ENCODE results near the gene SPINK8.

Gene SPINK8

DNA sequence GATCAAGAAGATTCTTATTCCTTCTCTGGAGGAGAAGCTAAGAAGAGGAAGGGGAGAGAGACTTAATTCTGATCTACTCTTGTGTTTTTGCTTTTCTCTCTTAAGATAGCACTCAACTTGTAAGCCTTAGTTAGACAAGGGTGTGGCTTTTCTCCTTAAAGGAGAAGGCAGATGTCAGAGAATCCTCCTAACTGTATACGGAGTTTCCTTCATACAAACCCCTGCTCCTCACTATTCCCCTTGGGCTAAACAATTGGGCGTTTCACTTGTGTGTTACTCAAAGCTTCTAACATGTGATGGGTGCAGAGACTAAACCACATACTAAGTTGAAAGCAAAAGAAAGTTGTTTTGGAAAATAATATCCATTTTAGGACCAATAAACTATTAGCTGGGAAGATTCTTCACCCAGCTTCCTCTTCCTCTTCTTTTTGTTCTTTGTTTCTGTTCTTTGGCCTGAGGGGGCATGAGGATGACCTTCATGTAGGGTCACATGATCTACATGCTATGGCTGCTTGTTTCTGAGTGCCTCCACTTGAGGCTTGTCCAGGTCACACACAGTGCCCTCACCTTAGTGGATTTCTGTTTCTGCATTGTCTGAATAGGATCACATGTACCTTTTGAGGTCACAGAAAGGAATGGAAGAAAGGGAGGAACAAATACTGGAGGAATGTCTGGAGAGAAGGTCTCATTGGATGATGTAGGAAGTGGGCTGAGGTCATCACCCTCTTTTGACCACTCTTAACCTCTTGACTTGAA is 14.6 kb downstream of the SPINK8 start:
- no peak for DNase-seq

DNA sequence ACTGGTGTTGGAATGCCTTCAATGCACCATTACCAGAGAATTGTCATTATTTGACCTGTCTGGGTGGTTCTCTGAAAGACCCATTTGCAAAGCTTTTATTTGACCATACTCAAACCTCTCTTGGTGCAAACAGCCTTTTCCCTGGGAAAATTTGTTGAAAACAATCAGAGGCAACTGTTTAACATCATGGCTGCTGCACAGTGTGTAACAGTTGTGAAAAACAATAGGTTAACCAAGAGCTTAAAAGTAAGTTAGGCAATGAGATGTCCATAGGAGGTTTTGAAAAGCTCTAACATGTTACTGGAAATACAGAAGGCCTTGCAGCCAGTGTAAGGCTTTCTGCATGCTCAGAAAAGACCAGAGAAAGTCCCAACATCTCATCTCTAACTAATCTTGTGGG is 18.9 kb downstream of the SPINK8 start:
- no peak for DNase-seq

DNA sequence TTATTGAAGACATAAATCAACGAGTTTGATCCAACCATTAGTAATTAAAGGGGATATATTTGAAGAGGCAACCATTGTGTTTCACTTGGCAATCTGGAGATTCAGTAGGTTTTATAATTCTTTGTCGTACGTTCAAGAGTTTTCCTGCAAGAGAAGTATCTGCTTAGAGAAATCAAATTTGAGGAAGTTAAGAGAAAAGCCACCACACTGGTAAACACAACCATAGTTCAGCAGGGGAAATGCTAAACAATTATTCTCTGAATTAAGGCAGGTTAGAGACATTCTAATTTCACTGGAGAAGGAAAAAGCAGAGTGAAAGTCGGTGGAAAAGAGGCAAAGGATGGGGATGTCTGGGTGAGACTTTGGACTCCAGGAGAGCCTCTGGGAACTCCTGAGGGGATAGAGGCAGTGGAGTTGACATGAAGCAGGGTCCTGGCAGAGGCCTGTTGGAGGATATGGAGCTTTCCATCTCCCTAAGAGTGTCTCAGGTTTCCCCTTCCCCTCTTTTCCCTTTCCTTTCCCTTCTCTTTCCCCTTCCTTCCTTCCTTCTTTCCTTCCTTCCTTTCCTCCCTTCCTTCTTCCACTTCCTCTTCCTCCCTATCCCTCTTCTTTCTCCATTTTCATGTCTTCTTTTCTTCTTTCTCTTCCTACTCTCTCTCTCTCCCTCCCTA is 26.5 kb downstream of the SPINK8 start:
- DNase-seq = peak in 3 of 6 experiments; percentile 13 to 55 (median 40)

DNA sequence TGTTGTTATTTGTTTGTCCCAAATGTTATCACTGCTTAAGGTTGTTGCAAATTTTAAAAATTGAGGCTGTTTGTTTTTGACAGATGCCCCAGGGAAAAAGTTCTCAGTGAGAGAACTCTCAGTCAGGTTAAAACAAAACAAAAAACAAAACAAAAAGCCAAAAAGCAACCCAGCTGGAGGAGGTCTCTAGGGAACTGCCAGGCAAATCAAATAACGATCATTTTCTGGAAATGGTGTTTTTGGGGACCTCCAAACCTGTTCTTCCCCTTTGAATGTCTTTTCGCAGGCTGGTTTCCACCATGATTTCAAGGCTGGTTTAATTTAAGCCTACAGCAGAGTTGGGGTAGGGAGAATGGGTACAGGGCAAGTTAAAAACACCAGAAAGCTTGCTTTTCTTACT is 27.2 kb downstream of the SPINK8 start:
- DNase-seq = no peak

DNA sequence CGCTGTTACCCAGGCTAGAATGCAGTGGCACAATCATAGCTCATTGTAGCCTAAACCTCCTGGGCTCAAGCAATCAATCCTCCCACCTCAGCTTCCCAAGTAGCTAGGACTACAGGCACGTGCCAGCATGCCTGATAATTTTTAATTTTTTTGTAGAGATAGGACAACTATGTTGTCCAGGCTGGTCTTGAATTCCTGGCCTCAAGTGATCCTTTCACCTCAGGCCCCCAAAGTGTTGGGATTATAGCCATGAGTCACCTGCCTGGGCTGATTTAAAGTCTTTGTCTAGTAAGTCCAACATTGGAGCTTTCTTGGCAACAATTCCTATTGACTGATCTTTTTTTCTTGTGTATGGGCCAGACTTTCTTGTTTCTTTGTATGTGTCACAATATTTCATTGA is 28.1 kb downstream of the SPINK8 start:
- DNase-seq = no peak

DNA sequence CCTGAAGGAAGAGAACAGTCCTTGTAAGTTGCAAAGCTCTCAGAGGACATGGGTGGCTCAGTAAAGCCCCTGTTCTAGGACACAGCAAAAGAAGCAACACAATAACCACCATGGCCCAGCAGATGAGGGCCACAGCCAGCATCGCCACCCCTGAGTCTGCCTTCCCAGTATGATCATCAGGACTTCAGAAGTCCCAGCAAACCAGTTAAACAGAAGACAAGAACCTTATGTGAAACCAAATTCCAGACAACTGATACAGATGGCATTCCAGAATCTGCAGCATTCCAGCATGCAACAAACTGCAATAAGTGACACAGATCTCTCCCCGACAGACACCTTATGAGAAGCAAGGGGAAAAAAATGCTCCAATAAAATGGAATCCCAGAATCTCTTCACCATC is 30.4 kb downstream of the SPINK8 start:
- no peak for DNase-seq

DNA sequence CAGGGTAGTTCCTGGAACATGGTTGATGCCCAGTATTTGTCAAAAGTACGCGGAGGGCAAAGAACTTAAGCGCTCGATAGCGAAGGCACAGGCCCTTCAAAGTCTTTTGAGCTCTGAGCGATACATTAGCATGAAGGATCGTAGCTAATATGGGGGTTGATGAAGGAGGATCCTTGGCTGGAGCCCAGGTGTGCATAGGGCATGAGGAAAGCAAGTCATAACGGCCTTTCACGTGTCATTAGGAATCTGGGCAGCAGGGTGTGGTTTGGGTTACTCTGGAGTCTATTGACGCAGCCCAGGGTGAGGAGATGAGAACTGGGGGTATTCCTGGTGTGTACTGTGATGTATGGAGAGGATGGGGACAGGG is 31.7 kb downstream of the SPINK8 start:
- DNase-seq = no peak

DNA sequence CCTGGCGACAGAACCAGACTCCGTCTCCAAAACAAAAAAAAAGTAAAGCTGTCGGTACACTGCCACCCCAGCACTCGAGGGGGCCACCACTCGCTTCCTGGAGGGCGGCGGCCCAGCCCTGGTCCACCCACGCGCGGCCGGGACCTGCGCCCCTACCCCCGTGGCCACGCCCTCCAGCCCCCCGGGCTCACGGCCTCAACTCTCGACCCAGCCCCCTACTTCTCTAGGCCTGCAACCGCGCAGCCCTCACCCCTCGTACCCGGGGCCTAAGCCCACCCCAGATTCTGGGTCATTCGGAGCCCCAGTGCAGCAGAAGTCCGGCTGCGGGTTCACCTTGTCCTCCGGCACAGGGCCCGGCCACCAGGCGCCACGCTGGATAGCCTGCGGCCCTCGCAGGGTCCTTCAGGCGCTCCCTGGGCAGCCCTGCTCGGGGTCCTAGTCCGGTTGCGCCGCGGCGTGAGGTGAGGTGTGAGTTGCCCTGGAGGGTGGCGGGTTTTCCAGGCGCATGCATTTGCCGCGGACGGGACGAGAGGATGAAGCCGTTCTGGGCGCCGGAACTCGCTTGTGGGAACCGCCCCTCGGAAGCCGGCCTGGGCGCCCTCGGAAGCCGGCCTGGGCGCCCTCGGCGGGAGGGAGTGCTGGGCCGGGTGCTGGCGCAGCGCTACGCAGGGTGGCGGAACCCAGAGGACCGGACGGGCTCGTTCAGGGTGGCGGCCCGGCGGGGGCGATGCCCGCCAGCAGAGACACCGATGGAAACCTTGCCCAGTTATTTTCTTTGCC is 32.3 kb downstream of the SPINK8 start, which contains the start of gene NME6:
TSS of gene NME6 (minus strand) at position 348 of the 780 bp plus-strand sequence.
- DNase-seq = peak; percentile 54 to 85 (median 73)

DNA sequence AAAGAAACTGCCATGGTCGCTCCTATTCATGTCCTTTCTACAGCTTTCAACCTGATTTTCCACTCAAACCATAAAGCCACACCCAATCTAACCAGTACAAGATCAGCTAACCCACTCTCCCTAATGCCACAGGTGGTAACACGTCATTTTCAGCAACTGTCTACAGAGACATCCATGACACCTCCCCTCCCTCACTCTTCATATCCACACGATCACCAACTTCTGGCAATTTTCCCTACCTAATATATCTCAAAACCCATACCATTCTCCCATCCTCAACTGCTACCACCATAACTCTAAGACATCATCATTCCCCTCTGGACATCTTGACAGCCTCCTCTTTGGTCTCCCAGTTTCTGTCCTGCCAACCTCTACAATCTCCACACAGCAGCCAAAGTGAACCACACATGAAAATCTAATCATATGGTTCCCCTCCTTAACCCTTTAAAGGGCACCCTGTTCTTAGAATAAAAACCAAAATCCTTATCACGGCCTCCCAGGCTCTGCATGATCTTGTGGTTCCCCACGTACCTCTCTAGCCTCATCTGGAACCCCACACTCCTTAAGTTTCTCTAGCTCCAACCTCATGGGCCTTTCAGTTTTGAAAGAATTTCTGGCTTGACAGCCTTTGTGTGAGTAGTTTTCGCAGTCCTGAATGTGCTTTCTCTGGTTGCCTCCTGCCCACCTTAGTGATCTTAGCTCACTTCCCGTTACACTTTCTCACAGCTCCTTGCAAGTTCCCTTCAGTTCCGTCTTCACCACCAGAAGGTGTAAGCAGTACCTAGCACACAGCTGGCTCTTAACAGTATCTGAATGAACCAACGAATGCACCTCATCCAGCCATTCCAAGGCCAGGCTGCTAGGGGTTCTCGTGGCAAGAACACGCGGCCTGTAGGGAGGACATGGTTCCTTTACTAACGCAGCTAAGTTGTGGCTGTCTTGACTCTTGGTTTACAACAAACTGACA is 33.4 kb downstream of the SPINK8 start:
- peak in 2 of 6 experiments; percentile 43 to 53 for DNase-seq

DNA sequence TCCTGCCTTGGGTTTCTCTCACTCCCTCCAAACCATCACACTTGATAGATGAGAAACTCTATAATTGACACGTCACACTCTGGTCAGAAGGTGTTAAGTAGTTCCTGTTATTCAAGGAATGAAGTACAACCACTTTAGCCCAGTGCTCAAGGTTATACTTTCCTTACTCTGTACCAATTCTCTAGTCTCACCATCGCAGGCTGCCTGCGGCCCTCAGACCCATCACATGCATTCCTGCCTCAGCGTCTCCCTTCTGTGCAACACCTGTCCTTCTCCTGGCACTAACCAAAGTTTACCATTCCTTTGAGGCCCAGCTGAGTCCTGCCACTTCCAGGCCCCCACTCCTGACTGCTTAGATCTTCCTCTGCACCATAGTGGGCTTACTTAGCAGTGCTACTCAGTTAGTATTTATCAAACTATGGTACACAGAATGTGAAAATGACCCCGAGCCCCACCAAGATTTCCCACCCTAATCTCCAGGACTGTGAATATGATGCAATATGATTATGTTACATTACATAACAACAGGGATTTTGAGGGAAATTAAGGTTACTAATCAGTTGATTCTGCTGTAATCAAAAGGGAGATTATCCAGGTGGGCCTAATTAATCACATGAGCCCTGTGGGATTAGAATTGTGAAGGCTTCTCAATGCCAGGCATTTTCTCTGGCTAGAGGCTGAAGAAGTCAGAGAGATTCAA is 36.2 kb downstream of the SPINK8 start:
- DNase-seq = no peak

DNA sequence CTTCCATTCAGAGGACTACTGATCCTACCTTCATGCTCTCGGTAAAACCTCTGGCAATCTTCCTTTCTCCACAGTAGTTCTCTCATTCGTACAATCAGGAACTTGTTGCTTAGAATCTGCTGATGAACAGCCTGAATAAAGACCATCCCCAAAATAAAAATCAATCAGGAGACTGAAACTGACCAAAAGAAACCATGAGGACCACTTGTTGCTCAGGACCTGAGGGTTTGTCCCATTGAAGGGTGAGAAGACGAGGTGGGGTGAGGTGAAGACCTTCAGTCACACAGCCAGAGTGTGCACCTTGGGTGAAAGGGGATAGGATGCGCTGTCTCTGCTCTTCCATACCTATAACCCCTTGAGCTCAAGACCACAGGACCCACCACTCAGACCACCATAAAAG is 36.8 kb downstream of the SPINK8 start:
- no peak for DNase-seq

DNA sequence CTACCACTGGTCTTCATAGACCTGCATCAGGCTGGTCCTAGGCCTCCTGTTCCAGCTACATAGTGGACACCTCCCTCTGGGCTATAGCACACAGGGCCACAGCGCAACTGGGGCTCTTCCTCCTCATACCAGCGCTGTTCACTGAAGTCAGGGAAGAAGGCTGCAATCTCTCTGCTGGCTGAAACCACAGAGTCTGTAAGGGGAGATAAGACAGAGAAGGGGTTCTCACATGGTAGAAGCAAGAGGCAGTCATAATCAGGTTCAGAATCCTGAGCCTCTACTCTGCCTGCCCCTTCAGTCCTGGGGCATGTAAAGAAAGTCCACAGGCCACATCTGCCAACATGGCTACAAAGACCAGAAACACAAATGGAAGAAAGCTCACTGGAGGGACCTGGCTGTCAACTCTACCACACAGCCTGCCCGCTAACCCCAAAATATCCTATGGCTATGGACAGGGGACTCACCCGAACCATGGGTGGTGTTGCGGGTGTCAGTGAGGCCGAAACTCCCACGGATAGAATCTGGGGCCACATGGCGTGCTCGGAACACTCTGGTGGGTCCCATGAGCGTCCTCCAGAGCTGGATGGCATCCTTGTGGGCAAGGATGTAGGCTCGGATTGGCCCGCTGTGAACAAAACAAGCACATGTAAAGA is 38.7 kb downstream of the SPINK8 start:
- no peak for DNase-seq

DNA sequence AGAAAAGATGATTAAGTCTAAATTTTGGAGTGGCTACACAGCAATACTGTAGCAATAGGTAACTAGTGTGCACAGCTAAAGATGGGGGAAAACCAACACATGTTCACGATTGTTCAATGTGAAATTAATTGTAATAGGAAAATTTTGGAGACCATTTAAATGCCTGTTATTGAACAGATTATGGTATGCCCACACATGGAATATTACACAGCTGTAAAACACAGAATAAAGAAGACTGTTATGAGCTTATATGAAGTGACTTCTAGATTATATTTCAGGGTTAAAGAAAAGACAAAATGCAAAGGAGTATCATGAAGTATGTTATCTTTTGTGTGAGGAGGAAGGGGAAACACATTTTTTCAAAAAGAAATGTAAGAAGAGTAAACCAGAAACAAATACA is 43.8 kb downstream of the SPINK8 start:
- no peak for DNase-seq

DNA sequence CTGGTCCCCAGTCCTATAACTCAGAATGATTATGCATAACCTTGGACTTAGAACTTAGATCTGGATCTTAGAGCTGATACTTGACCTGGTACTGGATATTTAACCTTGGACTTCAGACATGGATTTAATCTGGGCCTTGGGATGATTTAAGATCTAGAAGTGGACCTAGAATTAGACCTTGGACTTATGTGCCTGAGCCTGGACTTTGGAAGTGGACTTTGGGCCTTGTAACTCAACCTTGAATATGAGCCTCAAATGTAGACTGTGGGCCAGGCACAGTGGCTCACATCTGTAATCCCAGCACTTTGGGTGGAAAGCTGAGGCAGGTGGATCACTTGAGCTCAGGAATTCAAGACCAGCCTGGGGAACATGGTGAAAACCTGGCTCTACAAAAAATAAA is 46.4 kb downstream of the SPINK8 start:
- no peak for DNase-seq

DNA sequence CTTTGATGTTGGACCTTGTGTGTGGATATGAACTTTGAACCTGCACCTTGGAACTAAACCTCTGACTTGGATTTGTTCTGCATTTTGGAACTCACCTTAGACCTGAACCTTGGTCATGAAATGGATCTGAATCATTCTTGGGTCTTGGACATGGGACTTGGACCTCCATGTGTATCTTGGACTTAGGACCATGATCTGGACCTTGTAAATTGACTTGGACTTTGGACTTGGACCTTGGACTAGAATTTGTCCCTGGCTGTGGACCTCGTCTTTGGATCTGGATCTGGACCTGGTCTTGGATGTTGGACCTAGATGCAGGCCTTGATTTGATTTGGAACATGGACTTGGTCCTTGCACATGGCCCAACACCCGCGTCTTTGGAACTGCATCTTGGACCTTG is 47.2 kb downstream of the SPINK8 start:
- no peak for DNase-seq

DNA sequence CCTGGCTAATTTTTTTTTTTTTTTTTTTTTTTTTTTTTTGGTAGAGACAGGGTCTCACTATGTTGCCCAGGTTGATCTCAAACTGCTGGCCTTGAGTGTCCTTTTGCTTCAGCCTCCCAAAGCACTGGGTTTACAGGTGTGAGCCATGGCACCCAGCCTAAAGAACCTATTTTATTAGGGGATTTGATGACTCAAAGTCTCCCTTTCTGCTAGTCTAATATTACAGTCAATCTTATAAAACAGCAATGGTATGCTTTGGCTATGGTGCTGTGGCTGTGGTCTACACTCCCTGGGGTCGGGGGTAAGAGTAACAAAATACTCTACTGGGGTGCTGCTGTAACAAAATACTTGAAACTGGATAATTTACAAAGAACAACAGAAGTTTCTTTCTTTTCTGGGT is 47.8 kb downstream of the SPINK8 start:
- DNase-seq = no peak

DNA sequence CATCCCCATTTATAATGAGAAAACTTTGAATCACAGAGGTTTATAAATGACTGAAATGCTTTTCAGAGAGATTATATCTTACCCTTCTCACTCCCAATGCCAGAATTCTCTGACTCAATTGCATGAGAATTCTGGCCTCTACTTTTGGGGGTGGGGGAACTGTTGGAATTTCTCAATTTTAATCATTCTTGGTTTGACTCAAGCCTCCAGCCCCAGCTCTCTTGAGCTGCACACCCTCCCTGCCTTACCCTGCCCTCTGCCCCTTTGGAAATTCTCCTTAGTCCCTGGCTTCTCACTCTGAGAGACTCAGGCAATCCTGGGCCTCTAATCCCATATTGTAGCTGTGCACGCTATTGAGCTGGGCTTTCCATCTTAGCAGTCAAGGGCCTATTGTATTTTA is 48.3 kb downstream of the SPINK8 start:
- no peak for DNase-seq

DNA sequence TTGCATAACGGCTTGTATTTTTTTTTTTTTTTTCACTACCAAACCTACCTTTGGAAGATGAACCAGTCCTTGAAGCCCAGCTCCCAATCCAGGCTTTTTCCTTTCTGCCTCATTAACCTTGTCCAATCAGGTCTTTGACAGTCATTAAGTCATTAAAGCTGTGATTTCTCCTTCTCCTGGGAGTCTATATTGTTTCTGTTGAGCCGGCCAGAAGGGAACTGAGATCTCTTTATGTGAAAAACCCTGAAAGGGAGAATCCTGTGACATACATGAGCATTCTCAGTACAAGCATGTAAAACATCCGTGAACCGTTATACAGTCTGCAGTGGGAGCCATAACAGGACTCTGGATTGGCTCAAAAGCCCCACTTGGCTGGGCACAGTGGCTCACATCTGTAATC is 52.6 kb downstream of the SPINK8 start:
- DNase-seq = no peak

DNA sequence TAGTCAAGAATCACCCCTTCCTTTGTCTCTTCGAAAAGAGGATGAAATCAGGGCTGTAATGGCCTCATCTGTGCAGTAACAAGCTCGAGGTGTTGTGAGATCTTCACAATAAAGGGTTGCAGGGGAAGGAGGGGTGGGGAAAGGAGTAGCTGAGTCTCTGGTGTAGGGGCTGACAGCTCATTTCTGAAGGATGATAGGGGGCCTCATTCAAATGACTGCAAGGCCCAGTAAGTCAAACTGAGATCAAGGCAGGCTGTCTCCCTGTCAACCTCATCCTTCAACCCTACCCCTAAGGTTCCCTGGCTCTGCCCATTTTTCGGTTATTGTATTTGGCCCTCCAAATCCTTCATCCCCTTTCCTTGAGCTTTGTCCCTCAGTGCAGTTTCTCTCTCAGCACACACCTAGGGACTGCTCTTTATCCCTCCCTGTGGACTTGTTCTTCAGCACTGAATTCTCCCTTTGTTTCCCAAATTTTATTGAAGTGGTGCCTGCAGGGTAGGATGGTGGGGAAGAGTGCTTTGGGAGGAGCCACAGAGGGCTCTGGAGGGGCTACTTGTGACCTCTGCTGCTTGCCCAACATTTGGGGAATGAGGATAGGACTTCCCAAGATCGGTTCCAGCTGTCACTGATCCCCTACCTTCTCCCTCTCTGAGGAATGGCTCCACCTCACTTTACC is 54.4 kb downstream of the SPINK8 start:
- DNase-seq = no peak

DNA sequence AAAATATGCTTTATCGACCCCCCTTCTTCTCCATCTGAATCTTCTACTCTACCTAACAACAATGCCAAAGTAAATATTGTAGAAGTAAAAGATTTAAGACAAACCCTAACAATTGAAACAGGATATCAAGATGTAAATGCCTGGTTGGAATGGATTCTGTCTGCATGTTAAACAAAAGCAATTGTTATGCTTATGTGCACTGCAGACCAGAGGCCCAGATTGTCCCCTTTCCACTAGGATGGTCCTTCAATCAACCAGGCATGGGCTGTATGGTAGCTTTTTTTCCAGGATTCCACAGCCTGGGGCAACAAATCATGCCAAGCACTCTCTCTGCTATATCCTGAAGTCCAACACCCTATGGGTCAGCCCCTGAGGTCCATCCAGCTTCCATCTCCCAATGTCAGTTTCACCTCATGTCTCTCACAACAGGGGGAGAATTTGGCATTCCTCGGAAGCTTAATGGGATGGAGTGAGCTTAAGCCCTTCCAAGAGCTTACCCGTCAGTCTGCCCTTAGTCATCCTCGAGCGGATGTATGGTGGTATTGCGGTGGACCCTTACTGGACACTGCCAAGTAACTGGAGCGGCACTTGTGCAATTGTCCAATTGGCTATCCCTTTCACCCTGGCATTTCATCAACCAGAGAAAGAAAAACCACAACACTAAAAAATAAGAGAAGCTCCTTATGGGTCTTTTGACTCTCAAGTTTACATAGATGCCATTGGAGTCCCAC is 56.4 kb downstream of the SPINK8 start:
- DNase-seq = no peak
